Stimulated activated CD8-positive, alpha-beta memory T cell treated with anti-CD3 and anti-CD28 coated beads, Interleukin-2, amount 100 ng/mL, for 1 hour (primary cell): Measurements from ENCODE around the gene MAPRE3.

Source experiments
- DNase-seq, 2 donors: peaks; one replicate each; pipeline ENCODE4 v3.0.0-alpha.2; 2020; ENCODE audit warnings: low read depth in 2 of 2

MAPRE3 gene

GRCh38 chr2:26983746-26984145 lies 13.3 kb downstream of the MAPRE3 start:
- DNase-seq = no peak

GRCh38 chr2:26985807-26986206 lies 15.4 kb downstream of the MAPRE3 start:
- DNase-seq = no peak

- DNase-seq = no peak
These were observed 16.1 kb downstream of the MAPRE3 start for GRCh38 chr2:26986576-26986975.

- no peak for DNase-seq
These were observed 17.8 kb downstream of the MAPRE3 start for GRCh38 chr2:26988058-26988860.

GRCh38 chr2:26989156-26989555 lies 18.7 kb downstream of the MAPRE3 start:
- DNase-seq = no peak

GRCh38 chr2:26991717-26992116 lies 21.3 kb downstream of the MAPRE3 start:
- no peak for DNase-seq

- no peak for DNase-seq
These were observed 23.3 kb downstream of the MAPRE3 start for GRCh38 chr2:26993768-26994167.

GRCh38 chr2:26994983-26995382 lies 24.5 kb downstream of the MAPRE3 start:
- DNase-seq = no peak

- DNase-seq = no peak
These were observed 27.0 kb downstream of the MAPRE3 start for GRCh38 chr2:26997394-26997793.

- no peak for DNase-seq
These were observed 27.9 kb downstream of the MAPRE3 start for GRCh38 chr2:26998323-26998722.

- no peak for DNase-seq
These were observed 29.8 kb downstream of the MAPRE3 start for GRCh38 chr2:27000228-27000627.

GRCh38 chr2:27000995-27001394 lies 30.6 kb downstream of the MAPRE3 start:
- DNase-seq = no peak

- DNase-seq = no peak
These were observed 31.5 kb downstream of the MAPRE3 start for GRCh38 chr2:27001950-27002349.

- DNase-seq = no peak
These were observed 32.6 kb downstream of the MAPRE3 start for GRCh38 chr2:27003007-27003406.

- DNase-seq = no peak
These were observed 33.4 kb downstream of the MAPRE3 start for GRCh38 chr2:27003857-27004256.

GRCh38 chr2:27006602-27007415 lies 36.4 kb downstream of the MAPRE3 start:
- DNase-seq = no peak

- no peak for DNase-seq
These were observed 37.3 kb downstream of the MAPRE3 start for GRCh38 chr2:27007416-27008374.

- DNase-seq = no peak
These were observed 38.2 kb downstream of the MAPRE3 start for GRCh38 chr2:27008678-27009077.

GRCh38 chr2:27009083-27009482 lies 38.6 kb downstream of the MAPRE3 start:
- DNase-seq = no peak

- no peak for DNase-seq
These were observed 39.3 kb downstream of the MAPRE3 start for GRCh38 chr2:27009716-27010115.

- DNase-seq = no peak
These were observed 39.7 kb downstream of the MAPRE3 start for GRCh38 chr2:27010139-27010538.

- DNase-seq = no peak
These were observed 43.3 kb downstream of the MAPRE3 start for GRCh38 chr2:27013738-27014137.
